Fibroblast of skin of back (primary cell): ENCODE data around the gene CADM2.
A peak's percentile ranks its signal among the peaks of the same experiment; 100 is the strongest.

Source experiments
- DNase-seq: peaks from one replicate; pipeline ENCODE4 v3.0.0-alpha.2; 2013

CADM2 gene

DNA sequence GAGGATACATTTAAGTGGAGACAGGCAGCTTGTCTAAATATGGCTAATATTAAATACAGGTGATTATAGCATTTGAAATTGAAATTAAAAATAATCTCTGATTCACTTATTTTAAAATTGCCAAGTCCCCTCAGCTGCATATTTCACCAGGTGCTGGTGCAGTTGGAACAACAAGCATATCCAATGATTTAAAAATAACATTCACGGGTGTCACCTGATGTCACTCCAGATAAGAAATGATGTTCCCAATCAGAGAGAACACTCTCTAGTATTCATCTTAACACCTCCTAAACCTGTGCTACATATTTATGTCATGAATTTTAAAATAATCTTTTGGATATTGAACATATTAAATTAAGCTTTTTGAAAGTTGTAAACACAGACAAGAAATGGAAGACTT is 249.9 kb downstream of the CADM2 start:
- DNase-seq, result no peak

DNA sequence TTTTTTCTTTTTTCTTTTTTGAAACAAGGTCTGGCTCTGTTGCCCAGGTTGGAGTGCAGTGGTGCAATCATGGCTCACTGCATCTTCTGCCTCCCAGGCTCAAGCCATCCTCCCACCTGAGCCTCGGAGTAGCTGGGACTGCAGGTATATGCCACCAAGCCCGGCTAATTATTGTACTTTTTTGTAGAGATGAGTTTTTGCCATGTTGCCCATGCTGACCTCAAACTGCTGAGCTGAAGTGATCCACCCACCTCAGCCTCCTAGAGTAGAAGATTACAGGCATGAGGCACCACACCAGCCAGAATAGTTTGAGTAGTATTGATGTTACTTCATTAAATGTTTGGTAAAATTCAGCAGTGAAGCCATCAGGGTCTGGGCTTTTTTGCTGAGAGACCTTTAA is 251.8 kb downstream of the CADM2 start:
- DNase-seq, result no peak

DNA sequence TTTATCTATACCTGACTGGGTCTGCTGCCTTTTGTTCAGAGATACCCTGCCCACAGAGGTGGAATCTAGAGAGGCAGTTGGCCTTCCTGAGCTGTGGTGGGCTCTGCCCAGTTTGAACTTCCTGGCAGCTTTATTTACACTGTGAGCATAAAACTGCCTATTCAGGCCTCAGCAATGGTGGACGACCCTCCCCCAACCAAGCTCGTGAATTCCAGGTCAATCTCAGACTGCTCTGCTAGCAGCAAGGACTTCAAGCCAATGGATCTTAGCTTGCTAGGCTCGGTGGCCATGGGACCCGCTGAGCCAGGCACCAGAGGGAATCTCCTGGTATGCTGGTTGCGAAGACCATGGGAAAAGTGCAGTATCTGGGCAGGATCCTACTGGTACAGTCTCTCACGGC is 270.2 kb downstream of the CADM2 start:
- no peak for DNase-seq

DNA sequence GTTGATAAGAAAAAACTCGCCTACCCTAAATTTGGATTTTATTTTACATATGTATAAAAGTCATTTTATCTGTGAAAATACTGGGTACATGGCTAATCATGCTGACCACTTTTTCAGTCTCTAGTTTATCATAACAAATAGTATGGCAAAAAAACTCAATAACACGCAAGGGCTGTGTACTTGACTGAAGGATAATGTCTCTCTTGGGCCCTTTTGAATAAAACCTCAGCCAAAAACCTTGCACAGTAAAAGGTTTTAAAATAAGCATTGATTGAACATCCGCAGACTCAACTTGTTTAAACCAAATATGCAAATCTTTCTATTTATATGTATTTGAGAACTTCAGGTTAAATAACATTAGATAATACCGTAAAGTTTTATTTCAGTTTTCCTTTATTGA is 285.3 kb downstream of the CADM2 start:
- no peak for DNase-seq

DNA sequence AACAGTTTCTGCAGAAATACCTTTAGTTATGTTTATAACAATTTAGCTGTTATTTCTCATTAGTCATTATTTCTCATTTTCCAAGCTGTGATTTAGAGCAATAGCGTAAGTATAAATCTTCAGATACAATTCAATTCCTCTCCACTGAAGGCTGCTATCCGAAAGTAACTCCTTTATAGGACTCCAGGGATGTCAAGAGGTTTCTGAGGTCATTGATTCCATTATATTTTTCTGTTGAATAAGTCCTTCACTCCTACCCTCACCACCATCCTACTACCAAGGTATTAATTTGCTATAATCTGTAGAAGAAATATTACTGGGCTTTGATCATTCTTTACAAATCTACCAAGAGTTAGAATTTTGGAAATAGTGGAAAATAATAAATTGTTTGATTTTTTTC is 285.7 kb downstream of the CADM2 start:
- no peak for DNase-seq

DNA sequence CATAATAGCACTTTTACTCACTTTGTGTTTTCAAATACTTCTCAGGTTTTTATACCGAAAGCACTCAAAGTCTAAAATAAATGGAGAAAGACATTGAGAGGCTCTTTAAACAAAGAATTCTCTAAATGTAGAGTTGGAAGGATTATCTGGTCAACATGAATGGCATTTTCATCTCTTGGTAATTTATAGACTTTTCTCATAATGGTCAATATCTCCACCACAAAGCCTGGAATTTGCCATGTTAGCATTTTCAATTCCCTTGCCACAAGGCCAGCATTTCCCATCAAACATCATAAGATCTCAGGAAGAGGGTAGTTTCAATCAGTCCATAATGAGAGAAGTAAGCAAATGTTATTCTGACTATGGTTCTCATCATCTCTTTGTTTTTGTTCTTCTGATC is 293.0 kb downstream of the CADM2 start:
- no peak for DNase-seq

DNA sequence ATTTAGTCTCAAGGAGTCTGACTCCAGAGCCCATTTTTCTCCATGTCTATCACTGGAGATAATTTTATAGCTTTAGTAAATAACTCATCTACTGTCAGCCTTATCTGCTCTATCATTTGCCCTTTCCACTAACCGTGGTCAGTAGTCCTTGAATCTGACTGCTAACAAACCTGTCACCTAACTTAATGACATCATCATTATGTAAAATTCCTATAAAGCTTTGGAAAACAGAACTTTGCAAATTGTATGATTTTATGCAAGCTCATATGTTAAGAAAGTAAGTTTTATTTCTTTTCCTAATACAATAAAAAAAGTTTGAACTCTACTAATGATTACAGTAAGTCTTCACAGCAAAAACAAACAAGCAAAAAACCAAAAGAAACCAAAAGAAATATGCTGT is 293.9 kb downstream of the CADM2 start:
- no peak for DNase-seq

DNA sequence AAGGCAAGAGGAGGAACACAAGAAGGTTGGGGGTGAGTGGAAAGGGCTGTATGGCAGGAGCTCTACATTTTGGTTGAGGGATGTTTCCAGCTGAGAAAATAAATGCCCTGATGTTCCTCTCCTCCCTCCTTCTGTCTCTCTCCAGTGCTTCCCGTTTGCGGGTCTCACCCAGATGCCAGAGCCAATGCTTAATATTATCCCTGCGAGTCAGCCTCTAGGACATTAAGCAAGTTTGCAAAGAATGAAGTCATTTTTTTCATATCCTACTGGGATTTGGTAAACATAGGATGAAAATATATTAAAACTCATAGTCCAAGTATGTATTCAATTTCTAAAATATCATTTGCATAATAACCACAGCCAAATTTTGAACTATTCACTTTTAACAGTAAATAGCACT is 295.9 kb downstream of the CADM2 start:
- peak; percentile 79 for DNase-seq

DNA sequence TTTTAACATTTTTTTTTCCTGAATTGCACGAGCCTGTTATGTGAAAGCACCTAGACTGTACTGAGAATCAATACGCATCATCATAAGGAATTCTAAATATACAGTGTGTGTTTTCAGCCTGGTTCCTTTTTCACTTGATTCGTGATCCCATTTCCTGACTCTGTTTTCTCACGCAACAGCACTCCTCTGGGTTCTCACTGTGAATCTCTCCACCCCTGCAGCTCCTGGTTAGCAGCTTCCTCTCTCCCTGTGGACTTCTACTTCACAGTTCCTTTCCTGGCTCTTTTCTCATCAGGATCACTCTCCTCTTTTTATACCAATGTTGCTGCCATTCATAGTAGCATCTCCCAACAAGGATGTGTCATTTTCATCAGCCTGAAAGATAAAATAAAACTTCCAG is 297.2 kb downstream of the CADM2 start:
- DNase-seq, result peak; percentile 56

DNA sequence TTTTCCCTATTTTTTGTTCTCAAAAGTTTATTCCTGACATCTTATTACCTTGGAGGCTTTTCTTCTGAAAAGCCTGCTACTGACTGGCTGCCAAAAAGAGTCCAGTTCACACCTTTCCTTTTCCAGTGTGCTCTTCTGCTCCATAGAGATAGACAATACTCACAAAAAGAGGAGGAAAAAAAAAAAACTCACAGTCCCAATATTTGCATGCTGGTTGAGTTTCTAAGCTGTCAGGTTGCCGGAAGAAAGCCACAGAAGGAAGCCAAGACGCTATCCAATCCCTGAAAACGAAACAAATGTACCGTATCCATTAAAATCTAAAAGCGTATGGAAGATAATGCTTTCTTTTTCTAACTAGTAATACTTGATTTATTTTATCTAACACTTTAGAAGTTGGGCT is 299.5 kb downstream of the CADM2 start:
- DNase-seq, result no peak

DNA sequence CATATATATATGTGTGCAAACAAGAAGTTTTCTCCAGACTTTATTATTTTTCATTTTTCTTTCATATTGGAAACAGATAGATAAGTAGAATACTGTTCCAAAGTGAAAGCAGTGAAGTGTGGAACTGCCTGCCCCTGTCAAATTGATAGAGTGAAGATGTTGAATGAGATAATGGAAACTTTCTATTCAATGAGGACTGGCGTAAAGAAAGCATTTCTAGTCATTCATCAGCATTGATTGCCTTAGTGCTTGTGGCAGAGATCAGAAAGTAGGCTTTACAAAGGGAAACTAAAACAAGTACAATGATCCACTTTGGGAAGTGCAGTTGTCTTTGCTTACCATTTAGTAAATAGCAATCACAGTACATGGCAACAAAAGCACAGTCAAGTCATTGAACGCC is 300.0 kb downstream of the CADM2 start:
- no peak for DNase-seq

DNA sequence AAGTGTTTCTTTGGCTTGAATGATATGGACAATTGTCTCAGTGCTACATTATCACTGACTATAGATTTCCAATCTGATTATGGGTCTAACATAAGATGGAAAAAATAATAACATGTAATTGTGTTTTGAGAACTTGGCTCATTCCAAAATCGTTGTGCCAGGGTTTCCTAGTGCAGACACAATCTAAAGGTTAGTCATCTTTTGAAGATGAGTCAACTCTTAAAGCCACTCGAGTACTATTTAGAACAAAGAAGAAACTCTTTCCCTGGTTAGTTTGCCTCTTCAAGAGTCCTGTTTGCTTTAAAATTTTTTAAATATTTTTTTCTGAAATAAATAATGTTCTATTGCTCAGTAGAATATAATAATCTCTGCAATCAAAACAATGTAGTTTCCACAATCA is 301.0 kb downstream of the CADM2 start:
- peak; percentile 23 for DNase-seq

DNA sequence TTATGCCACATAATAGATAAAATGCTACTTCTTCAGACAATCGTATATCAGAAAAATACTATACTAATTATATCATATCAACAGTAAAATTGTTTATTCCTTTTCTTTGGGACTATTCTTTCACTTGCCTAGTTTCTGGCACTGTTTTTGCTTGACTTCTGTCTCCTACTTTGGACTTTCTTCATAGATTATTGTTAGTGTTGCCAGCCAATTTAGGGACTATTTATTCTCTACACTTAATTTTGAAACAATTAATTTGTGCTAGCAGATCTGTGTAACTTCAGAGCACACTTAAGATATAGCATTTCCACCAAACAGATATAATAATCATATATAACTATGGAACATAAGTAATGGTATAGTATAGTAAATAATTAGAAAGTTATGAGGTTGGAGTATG is 305.6 kb downstream of the CADM2 start:
- no peak for DNase-seq

DNA sequence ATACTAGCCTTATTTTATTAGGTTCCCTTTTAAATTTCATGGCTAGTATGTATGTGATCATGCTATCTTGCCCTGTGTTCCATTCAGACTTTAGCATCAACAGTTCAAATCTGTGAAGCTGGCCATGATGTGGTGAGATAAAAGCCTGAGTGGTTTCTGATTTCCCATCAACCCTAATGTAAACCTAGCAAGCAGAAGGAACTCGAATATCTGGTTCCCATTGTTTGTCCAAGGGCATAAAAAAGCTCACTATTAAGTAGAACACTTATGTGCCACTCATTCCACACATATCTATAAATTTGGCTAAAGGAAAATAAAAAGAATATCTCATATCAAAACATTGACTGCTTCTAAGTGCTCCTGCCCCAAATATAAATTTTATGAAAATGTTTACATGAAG is 311.7 kb downstream of the CADM2 start:
- DNase-seq, result no peak

DNA sequence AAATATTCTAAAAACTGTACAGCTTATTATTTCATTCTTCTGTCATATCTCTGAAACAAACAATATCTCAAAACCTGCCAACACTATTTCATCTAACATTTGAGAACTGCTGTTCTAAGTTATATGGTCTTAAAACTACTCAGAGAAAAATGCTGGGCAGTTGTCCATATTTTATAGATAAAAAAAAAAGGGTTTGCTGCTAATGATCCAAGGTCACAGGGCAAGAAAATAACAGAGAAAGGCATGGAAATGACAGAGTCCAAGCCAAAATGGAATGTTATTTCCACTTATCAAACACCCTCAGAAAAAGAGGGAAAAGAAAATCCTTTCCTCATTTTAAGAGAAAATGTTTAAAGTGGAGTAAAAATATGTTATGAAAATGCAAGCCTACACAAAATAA is 313.1 kb downstream of the CADM2 start:
- DNase-seq, result no peak

DNA sequence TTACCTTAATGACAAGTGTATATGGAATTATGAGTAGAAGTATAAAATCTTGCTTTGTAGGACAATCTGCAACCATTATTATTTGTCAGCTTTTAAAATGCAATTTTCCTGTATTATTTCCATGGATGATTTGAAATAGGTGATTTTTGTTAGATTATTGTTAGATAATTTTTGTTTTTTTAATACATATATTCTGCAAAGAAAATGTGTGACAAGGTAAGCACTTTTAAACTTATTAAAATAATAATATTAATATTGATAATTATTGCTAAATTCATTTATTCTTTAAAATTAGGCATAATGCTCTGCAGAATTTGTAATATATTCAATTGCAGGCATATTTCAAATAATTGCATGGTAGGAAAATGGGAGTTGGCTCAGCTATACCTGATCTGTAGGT is 329.5 kb downstream of the CADM2 start:
- no peak for DNase-seq

DNA sequence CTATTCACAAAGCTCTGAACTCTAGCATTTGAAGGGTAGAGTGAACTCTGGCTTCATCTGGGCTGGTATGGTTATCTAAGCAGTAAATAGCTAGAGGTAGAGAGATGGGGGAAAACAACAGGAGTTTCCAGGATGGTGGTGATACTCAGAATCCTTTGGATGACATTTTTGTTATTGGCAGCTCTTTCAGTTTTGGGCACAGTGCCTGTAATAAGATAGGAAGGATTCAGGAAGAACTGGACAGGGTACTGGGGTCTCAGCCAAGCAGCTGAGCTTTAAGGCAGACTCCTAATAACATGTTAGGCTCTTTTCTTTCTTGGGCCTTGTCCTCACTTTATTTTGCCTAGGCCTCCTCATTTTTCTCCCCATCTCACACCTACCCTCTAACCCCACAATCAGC is 338.5 kb downstream of the CADM2 start:
- DNase-seq, result no peak

DNA sequence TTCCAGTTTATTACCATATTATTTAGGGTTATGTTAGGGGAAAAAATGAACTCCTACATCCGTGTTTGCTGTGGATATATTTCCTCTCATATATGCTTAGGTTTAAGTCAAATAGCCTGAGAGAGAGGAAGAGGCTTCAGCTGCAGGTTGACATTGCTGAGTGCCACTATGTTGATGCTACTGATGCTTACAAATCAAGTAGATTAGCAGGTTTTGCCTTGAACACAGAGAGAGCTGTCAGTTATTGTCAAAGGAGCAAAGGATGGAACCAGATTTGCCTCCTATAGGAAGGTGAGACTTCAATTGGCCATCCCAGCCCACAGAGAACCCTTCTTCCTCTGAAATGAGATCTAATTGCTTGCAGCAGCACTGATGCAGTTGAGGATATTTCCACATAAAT is 339.2 kb downstream of the CADM2 start:
- no peak for DNase-seq

DNA sequence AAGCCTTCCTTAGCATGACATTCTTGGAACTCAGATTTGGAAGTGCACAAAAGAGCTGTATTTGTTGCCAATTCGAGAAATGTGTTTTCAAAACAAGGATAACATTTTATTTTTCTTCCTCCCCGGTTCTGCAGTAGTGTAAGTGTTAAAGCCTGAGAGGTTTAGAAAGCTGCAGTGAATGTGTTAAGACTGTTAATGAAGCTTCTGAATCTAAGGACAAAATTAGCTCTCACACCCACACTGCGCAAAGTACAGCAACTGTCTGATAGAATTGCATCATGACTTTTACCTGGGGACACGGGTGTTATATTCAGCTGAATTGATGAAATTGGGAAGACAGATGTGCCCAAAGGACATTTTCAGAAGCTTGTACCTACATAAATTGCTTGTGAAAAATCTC is 344.4 kb downstream of the CADM2 start:
- DNase-seq, result no peak

DNA sequence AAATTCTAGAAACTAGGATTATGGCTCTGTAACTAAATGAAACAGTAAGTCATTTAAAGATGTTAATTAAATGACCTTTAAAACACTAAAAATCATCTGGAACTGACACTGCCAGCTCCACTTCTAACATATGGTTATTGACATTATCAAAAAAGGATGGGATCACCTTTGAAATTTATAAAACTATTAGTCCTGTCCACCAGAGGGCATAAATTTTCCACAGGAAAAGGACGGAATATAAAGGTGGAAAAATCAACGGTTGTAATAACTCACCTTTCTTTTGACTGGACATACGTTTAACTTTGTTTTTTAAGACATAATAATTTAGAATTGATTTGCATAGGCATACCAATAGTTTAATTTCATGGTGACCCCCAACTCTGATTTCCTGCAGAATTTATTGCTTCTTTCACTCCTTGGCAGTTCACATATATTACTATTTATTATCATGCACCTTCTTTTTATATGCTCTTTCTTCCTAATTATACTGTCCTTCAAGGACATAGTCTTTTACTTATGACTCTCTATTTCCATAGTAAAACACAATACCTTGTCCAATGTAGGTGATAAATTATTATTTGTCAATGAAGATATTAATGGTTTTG is 345.7 kb downstream of the CADM2 start:
- no peak for DNase-seq

DNA sequence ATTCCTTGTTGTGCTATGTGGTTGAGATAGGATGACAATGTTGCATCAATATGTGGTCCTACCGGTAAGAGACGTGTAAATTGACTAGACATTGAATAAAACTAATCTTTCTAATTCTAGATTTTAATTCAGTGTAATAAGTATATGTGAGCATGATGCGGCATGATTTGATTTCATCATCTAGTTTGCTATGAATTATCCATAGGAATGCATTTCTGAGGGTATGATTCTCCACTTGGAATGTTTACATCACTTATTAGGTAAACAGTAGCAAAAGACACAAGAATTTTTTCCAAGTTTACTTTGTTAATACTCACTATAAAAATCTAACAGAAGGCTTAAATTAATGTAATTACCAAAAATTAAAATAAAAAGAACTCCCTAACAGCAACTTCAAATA is 353.5 kb downstream of the CADM2 start:
- peak; percentile 57 for DNase-seq

DNA sequence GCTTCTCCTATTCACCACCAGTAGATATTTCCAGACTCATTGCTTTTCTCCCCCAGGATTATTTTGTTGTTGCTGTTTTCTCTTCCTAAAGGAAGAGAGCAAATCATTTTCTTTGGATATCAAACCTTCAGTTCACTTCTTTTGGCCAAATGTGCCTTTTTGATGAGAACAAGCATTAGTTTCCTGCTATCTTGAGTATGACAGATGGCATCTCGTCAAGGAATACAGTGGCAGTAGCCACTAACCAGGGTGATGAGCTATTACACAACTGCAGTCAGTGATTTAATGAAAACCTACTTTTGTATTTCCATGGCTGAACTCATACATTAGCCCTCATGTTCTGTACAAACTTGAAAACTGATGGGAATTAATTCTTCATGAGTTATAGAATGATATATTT is 354.6 kb downstream of the CADM2 start:
- no peak for DNase-seq

DNA sequence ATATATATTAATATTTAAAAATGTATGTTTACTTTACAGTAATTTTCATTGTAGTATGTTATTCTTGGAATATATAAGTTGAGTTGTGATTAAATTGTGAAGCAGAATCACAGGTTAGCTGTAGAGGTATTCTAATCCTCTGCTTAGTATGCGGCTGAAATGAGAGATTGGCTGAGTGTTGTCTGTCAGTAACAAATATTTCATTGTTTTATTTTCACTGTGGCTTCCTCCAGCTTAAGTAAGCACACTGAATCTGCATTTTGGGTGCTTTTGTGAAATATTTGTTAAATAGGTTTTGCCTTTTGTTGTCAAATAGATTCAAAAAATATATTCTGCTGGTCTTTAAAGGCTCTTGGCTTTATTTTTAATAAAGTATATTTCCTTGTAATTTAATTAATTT is 357.5 kb downstream of the CADM2 start:
- DNase-seq, result no peak

DNA sequence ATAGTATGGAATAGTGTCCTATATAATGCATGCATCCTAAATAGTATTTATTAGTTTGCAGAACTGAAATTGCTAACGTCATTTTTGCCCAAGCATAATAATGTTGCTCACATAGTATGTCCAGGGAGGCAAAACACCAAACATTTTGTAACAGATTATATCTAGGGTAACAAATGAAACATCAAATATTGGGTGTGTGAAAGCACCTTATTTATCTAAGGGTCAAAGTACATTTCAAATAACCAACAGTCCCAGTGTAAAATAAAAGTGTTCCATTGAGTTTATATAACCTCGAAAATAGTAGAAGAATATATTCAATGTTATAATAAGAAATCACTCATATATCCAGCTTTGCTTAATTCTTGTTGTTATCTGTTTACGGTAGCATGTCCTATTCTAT is 363.1 kb downstream of the CADM2 start:
- DNase-seq, result no peak

DNA sequence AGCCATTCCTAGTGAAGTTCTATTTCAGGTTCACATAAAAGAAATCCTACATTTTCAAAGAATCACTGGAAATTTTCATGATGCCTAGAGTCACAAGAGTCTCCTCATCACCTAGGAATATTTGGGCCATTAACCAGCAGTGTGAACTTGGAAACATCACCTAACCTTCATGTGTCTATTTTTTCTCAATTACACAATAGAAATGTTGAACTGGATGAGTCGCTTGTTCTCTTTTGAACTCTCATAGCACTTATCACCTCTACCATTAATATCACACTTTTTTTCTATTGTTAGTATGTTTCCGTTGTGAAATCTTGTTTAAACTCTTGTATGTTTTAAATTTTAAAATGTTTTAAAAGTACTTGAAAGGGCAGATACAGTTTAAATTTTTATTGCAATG is 371.3 kb downstream of the CADM2 start:
- no peak for DNase-seq

DNA sequence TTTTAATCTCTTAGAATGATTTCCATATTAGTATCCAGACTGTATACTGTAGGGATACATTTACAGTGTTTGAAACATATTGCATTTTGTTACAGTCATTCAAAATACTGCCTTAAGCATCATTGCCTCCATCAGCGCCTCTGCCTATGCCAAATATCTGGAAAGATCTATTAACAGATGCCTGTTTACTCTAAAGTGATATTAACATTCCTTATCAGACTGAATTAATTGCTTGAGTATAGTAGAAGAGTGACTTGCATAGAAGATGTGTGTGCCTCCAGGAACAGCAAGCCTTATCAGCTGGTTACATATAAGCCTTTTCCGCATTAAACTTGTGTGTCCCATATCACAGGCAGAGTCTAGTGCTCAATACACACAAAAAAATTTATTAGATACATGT is 379.1 kb downstream of the CADM2 start:
- DNase-seq, result no peak
